Esophagus squamous epithelium (tissue), 5 donors: ENCODE measurements around the gene GDF3. TPM values are rescaled to one million over a fixed set of nuclear protein-coding genes. Genes with fewer than 3 reads are reported as not detected.

Source experiments
- DNase-seq: peaks from one replicate; lab custom pipeline; 2025; lab: John Stamatoyannopoulos, UW
- H3K27ac ChIP-seq, 4 donors: fragments of 200-600 bp; sonication (generic); one replicate each; pipeline ENCODE4 v1.5.1; 2016 to 2019; ENCODE audit warnings: mild to moderate bottlenecking in 1 of 4
- H3K27me3 ChIP-seq, 4 donors: fragments of 200-600 bp; sonication (generic); 1 replicate in 3 of 4; 2 replicates in 1 of 4; pipeline versions ENCODE4 v1.5.1 to v1.6.0; 2017 to 2021; ENCODE audit warnings: antibody characterized with exemption in 1 of 4
- H3K36me3 ChIP-seq, 3 donors: fragments of 200-600 bp; sonication (generic); one replicate each; pipeline ENCODE4 v1.5.1; 2016 to 2019
- H3K4me1 ChIP-seq, 3 donors: fragments of 200-600 bp; sonication (generic); one replicate each; pipeline ENCODE4 v1.5.1; 2017 to 2019
- H3K4me3 ChIP-seq, 4 donors: fragments of 200-600 bp; sonication (generic); 1 replicate in 3 of 4; 2 replicates in 1 of 4; pipeline ENCODE4 v1.5.1; 2016 to 2019; ENCODE audit warnings: mild to moderate bottlenecking in 2 of 4, moderate library complexity in 1 of 4
- H3K9me3 ChIP-seq, 3 donors: fragments of 200-600 bp; sonication (generic); one replicate each; pipeline ENCODE4 v1.5.1; 2016 to 2019
- CTCF ChIP-seq, 6 experiments: fragments of 450-650 bp in 4 of 6; fragments of 200-600 bp in 2 of 6; sonication (generic) in 2 of 6; IDR thresholded peaks; one replicate each; pipeline ENCODE4 v1.5.1; 2016 to 2019; ENCODE audit warnings: antibody characterized with exemption in 6 of 6, mild to moderate bottlenecking in 4 of 6, moderate library complexity in 4 of 6
- POLR2A ChIP-seq, 4 donors: fragments of 450-650 bp; IDR thresholded peaks; one replicate each; pipeline ENCODE4 v1.6.1; 2017; ENCODE audit warnings: antibody characterized with exemption in 4 of 4, mild to moderate bottlenecking in 4 of 4, moderate library complexity in 3 of 4
- WGBS, 2 donors: methylation state at CpG; one replicate each; pipeline ENCODE4 v1.1.5; 2018; 5-methylcytosine and 5-hydroxymethylcytosine counted together
- intact Hi-C: fragments of 100-400 bp; cut with DNase I; formaldehyde crosslinking; loops from one replicate; pipeline ENCODE4 v1.15.0; 2022
- total RNA-seq, 4 donors: library from RNA; depleted of rRNA; stranded (reverse); fragments of >200 nt; gene quantifications; one replicate each; pipeline ENCODE4 v1.1.0, GENCODE V29; 2016
- donor health status: DM: yes; HTN: yes; CAD: no.

GDF3 gene
- total RNA-seq, 4 donors from 2014 or later, result not detected

- 48 to 69% methylated on average over 7 to 8 of the region's 8 CpGs for WGBS, 2 donors
- no peak for DNase-seq
- Histone ChIP-seq H3K9me3 (no peaks in the 10 kb centered on the region), H3K4me1 (no peaks in the 10 kb centered on the region), H3K27me3 (no peaks in the 10 kb centered on the region), H3K4me3 (no peak overlapping the region), H3K36me3 (no peaks in the 10 kb centered on the region), H3K27ac (no peak overlapping the region)
- TF ChIP-seq POLR2A (IDR thresholded peaks at IDR 0.05) (no peak), CTCF (IDR thresholded peaks at IDR 0.05) (no peak)
- intact Hi-C loops, result no loop called here
Measured at GRCh38 chr12:7709969-7710675, 14.5 kb upstream of the GDF3 start.

- 90 to 94% methylated on average over 13 to 24 of the region's 29 CpGs for WGBS, 2 donors
- no peak for TF ChIP-seq POLR2A (IDR thresholded peaks at IDR 0.05)
- no peak for TF ChIP-seq CTCF (IDR thresholded peaks at IDR 0.05)
- no peak for DNase-seq
Measured at GRCh38 chr12:7705846-7706245, 10.3 kb upstream of the GDF3 start.

GRCh38 chr12:7695237-7695560 is 376 bp downstream of the GDF3 start:
- WGBS, 2 donors, result 37 to 68% methylated on average over 9 to 10 of the region's 10 CpGs
- H3K27me3 ChIP-seq, result no peaks in the 10 kb centered on the region
- DNase-seq, result no peak
- no peaks in the 10 kb centered on the region for H3K36me3 ChIP-seq
- intact Hi-C loops, result no loop called here
- H3K9me3 ChIP-seq, result no peaks in the 10 kb centered on the region
- no peak overlapping the region for H3K4me3 ChIP-seq
- peak overlapping the region in 1 of 4 donors; percentile 33 for H3K27ac ChIP-seq
- no peaks in the 10 kb centered on the region for H3K4me1 ChIP-seq
- TF ChIP-seq CTCF (IDR thresholded peaks at IDR 0.05), result no peak
- TF ChIP-seq POLR2A (IDR thresholded peaks at IDR 0.05), result no peak

More at GRCh38 chr12:7705846-7706245, 10.3 kb upstream of the GDF3 start:
- H3K4me1 ChIP-seq, result no peaks in the 10 kb centered on the region
- no peak overlapping the region for H3K27ac ChIP-seq
- no peaks in the 10 kb centered on the region for H3K27me3 ChIP-seq
- no peaks in the 10 kb centered on the region for H3K9me3 ChIP-seq
- no peaks in the 10 kb centered on the region for H3K36me3 ChIP-seq
- intact Hi-C loops, result no loop called here
- no peak overlapping the region for H3K4me3 ChIP-seq

- no peaks in the 10 kb centered on the region for H3K27me3 ChIP-seq
- intact Hi-C loops, result no loop called here
- H3K9me3 ChIP-seq, result no peaks in the 10 kb centered on the region
- no peak for DNase-seq
- H3K4me3 ChIP-seq, result no peak overlapping the region
- TF ChIP-seq CTCF (IDR thresholded peaks at IDR 0.05) (no peak), POLR2A (IDR thresholded peaks at IDR 0.05) (no peak)
- H3K36me3 ChIP-seq, result no peaks in the 10 kb centered on the region
- no peak overlapping the region for H3K27ac ChIP-seq
- H3K4me1 ChIP-seq, result no peaks in the 10 kb centered on the region
- WGBS, 2 donors, result 46 to 52% methylated on average over 3 of the region's 3 CpGs
Measured at GRCh38 chr12:7694556-7695236, 879 bp downstream of the GDF3 start.

- Histone ChIP-seq H3K4me1 (no peaks in the 10 kb centered on the region), H3K36me3 (no peaks in the 10 kb centered on the region), H3K27me3 (no peaks in the 10 kb centered on the region), H3K9me3 (no peaks in the 10 kb centered on the region), H3K27ac (no peak overlapping the region), H3K4me3 (no peak overlapping the region)
- no peak for DNase-seq
- 60 to 70% methylated on average over 6 of the region's 6 CpGs for WGBS, 2 donors
- intact Hi-C loops, result no loop called here
- TF ChIP-seq CTCF (IDR thresholded peaks at IDR 0.05), result no peak
- no peak for TF ChIP-seq POLR2A (IDR thresholded peaks at IDR 0.05)
Measured at GRCh38 chr12:7693793-7694192, 1.8 kb downstream of the GDF3 start.
